HG03571 (cell line): ENCODE results near the gene CACNA2D4.

Experiments used
- ATAC-seq: cut with Tn5 transposase; IDR thresholded peaks from one replicate; pipeline ENCODE4 v1.9.1; 2021; ENCODE audit not compliant: unreplicated experiment

CACNA2D4 gene

GRCh38 chr12:1920436-1920835 is 2.0 kb upstream of the CACNA2D4 start:
- no peak for ATAC-seq

- ATAC-seq: no peak
Observed at GRCh38 chr12:1919763-1920162, 1.3 kb upstream of the CACNA2D4 start.

GRCh38 chr12:1919284-1919683 is 832 bp upstream of the CACNA2D4 start:
- no peak for ATAC-seq

- no peak for ATAC-seq
Observed at GRCh38 chr12:1918884-1919236, 408 bp upstream of the CACNA2D4 start.

- ATAC-seq: no peak
Observed at GRCh38 chr12:1917172-1918070, 1.0 kb downstream of the CACNA2D4 start.

- no peak for ATAC-seq
Observed at GRCh38 chr12:1916371-1917171, 1.9 kb downstream of the CACNA2D4 start.

GRCh38 chr12:1915082-1915968 is 3.1 kb downstream of the CACNA2D4 start:
- no peak for ATAC-seq

- no peak for ATAC-seq
Observed at GRCh38 chr12:1914114-1914911, 4.1 kb downstream of the CACNA2D4 start.

- no peak for ATAC-seq
Observed at GRCh38 chr12:1913377-1914113, 4.9 kb downstream of the CACNA2D4 start.

- no peak for ATAC-seq
Observed at GRCh38 chr12:1912580-1913376, 5.7 kb downstream of the CACNA2D4 start.

GRCh38 chr12:1911598-1912575 is 6.6 kb downstream of the CACNA2D4 start:
- ATAC-seq: no peak

GRCh38 chr12:1910468-1910867 is 8.0 kb downstream of the CACNA2D4 start:
- ATAC-seq: no peak

- no peak for ATAC-seq
Observed at GRCh38 chr12:1908758-1909157, 9.7 kb downstream of the CACNA2D4 start.

- no peak for ATAC-seq
Observed at GRCh38 chr12:1907652-1908611, 10.5 kb downstream of the CACNA2D4 start.

GRCh38 chr12:1906579-1906978 is 11.9 kb downstream of the CACNA2D4 start:
- ATAC-seq: no peak

- no peak for ATAC-seq
Observed at GRCh38 chr12:1904875-1905274, 13.6 kb downstream of the CACNA2D4 start.

- ATAC-seq: no peak
Observed at GRCh38 chr12:1896964-1897363, 21.5 kb downstream of the CACNA2D4 start.
